ENCODE measurements around the gene MRPL19.

Gene MRPL19

GRCh38 chr2:75728614-75729419 lies 82.2 kb downstream of the MRPL19 start:
- no peak for DNase-seq (ENCODE audit: insufficient read length, low spot score)
- no peak for TF ChIP-seq CTCF (IDR thresholded peaks at IDR 0.05; ENCODE audit: insufficient read depth, missing control alignments)
- FAIRE-seq: no peak

- FAIRE-seq (no peak), DNase-seq (ENCODE audit: insufficient read length, low spot score) (no peak)
- TF ChIP-seq CTCF (IDR thresholded peaks at IDR 0.05; ENCODE audit: insufficient read depth, missing control alignments): peak; percentile 55
These were observed 83.3 kb downstream of the MRPL19 start for GRCh38 chr2:75729861-75730260.

- no peak for TF ChIP-seq CTCF (IDR thresholded peaks at IDR 0.05; ENCODE audit: insufficient read depth, missing control alignments)
- FAIRE-seq: no peak
- DNase-seq (ENCODE audit: insufficient read length, low spot score): no peak
These were observed 89.7 kb downstream of the MRPL19 start for GRCh38 chr2:75736276-75736675.

- DNase-seq (ENCODE audit: insufficient read length, low spot score) (no peak), FAIRE-seq (no peak)
- no peak for TF ChIP-seq CTCF (IDR thresholded peaks at IDR 0.05; ENCODE audit: insufficient read depth, missing control alignments)
These were observed 91.4 kb downstream of the MRPL19 start for GRCh38 chr2:75737961-75738360.

All from D721Med (cell line).